IMR-90 (cell line): ENCODE data around the gene MAST1. TPM values are rescaled to one million over a fixed set of nuclear protein-coding genes. Genes with fewer than 3 reads are reported as not detected.
A peak's percentile ranks its signal among the peaks of the same experiment; 100 is the strongest.

Experiments used
- ATAC-seq: fragments of 200-7000 bp; cut with Tn5 transposase; 2 replicates; pipeline ENCODE4 v1.9.1; 2020; ENCODE audit warnings: low read depth, mild to moderate bottlenecking, moderate library complexity
- BruUV-seq: library from RNA; stranded (reverse); fragments of 400-500 nt; replicated peaks from 2 replicates; lab custom pipeline; 2021; lab: Mats Ljungman, UMichigan
- CTCF ChIA-PET: fragments of 300-600 bp; formaldehyde crosslinking; extraction: SDS; loops from one replicate; lab custom pipeline; 2021; ENCODE audit warnings: antibody characterized with exemption; lab: Yijun Ruan, JAX
- POLR2A ChIA-PET: fragments of 300-600 bp; sonication (Branson Sonifier 250); formaldehyde crosslinking; loops from one replicate; lab custom pipeline; 2022; ENCODE audit warnings: antibody characterized with exemption; ENCODE audit not compliant: unreplicated experiment; lab: Charles Lee
- DNase-seq: peaks from one replicate; pipeline ENCODE4 v3.0.0; 2013
- H2AFZ ChIP-seq: replicated peaks from 2 replicates; pipeline ENCODE3; 2013; ENCODE audit warnings: low read length, mild to moderate bottlenecking; ENCODE audit not compliant: poor library complexity
- H2AK5ac ChIP-seq: 2 replicates; pipeline ENCODE4 v1.6.1; 2013; ENCODE audit warnings: low read depth, low read length, inconsistent platforms
- H2AK9ac ChIP-seq: replicated peaks from 2 replicates; pipeline ENCODE3; 2013; ENCODE audit warnings: mild to moderate bottlenecking, low read depth, low read length, moderate library complexity; ENCODE audit not compliant: poor library complexity
- H2BK120ac ChIP-seq: 2 replicates; pipeline ENCODE4 v1.6.1; 2013; ENCODE audit warnings: low read depth, low read length, inconsistent platforms
- H2BK15ac ChIP-seq: 3 replicates; pipeline ENCODE4 v1.6.1; 2013; ENCODE audit warnings: low read depth, low read length, inconsistent platforms
- H2BK20ac ChIP-seq: 2 replicates; pipeline ENCODE4 v1.6.1; 2013; ENCODE audit warnings: low read depth, mild to moderate bottlenecking, inconsistent platforms, low read length, moderate library complexity
- H2BK5ac ChIP-seq: 2 replicates; pipeline ENCODE4 v1.6.1; 2013; ENCODE audit warnings: mild to moderate bottlenecking, low read depth, low read length, inconsistent platforms; ENCODE audit not compliant: poor library complexity, severe bottlenecking
- H3K14ac ChIP-seq: replicated peaks from 2 replicates; pipeline ENCODE4 v1.6.1; 2013; ENCODE audit warnings: low read depth, low read length, inconsistent platforms
- H3K18ac ChIP-seq: 2 replicates; pipeline ENCODE4 v1.6.1; 2013; ENCODE audit warnings: low read depth, low read length, control low read depth
- H3K23ac ChIP-seq: 2 replicates; pipeline ENCODE4 v1.6.1; 2013; ENCODE audit warnings: low read depth, low read length, inconsistent platforms
- H3K27ac ChIP-seq: 2 replicates; pipeline ENCODE4 v1.5.1; 2013; ENCODE audit warnings: mild to moderate bottlenecking, control low read depth, low read length; ENCODE audit not compliant: insufficient read depth
- H3K27me3 ChIP-seq: 2 replicates; pipeline ENCODE4 v1.6.1; 2013; ENCODE audit warnings: low read length; ENCODE audit not compliant: control insufficient read depth, insufficient read depth
- H3K36me3 ChIP-seq: 2 replicates; pipeline ENCODE4 v1.6.1; 2013; ENCODE audit warnings: low read length, mixed read lengths; ENCODE audit not compliant: control insufficient read depth, insufficient read depth
- H3K4ac ChIP-seq: 2 replicates; pipeline ENCODE4 v1.6.1; 2013; ENCODE audit warnings: low read depth, low read length, inconsistent platforms
- H3K4me1 ChIP-seq: 2 replicates; pipeline ENCODE4 v1.6.1; 2013; ENCODE audit warnings: low read length, mixed read lengths; ENCODE audit not compliant: control insufficient read depth, insufficient read depth
- H3K4me2 ChIP-seq: 2 replicates; pipeline ENCODE4 v1.6.1; 2013; ENCODE audit warnings: low read depth, mild to moderate bottlenecking, control low read depth, low read length, moderate library complexity
- H3K4me3 ChIP-seq: 2 replicates; pipeline ENCODE4 v1.5.1; 2013; ENCODE audit warnings: low read depth, mild to moderate bottlenecking, control low read depth, low read length, moderate library complexity; ENCODE audit not compliant: insufficient read depth
- H3K56ac ChIP-seq: 2 replicates; pipeline ENCODE4 v1.6.1; 2013; ENCODE audit warnings: low read length, inconsistent platforms; ENCODE audit not compliant: insufficient read depth; ENCODE audit errors: extremely low read depth
- H3K79me1 ChIP-seq, 2 experiments: 2 replicates each; pipeline ENCODE4 v1.6.1; 2013; ENCODE audit warnings: low read length in 2 of 2, inconsistent platforms in 1 of 2, low read depth in 1 of 2
- H3K9ac ChIP-seq: 2 replicates; pipeline ENCODE4 v1.6.1; 2013; ENCODE audit warnings: low read depth, low read length, control low read depth
- H3K9me1 ChIP-seq: 2 replicates; pipeline ENCODE4 v1.6.1; 2013; ENCODE audit warnings: low read length, inconsistent platforms; ENCODE audit not compliant: insufficient read depth
- H3K9me3 ChIP-seq: 2 replicates; pipeline ENCODE4 v1.6.1; 2013; ENCODE audit warnings: low read length; ENCODE audit not compliant: control insufficient read depth, insufficient read depth
- H4K20me1 ChIP-seq: 2 replicates; pipeline ENCODE4 v1.6.1; 2013; ENCODE audit warnings: low read length, inconsistent platforms; ENCODE audit not compliant: insufficient read depth
- H4K5ac ChIP-seq: 2 replicates; pipeline ENCODE4 v1.6.1; 2013; ENCODE audit warnings: mild to moderate bottlenecking, low read depth, low read length, control low read depth
- H4K8ac ChIP-seq, 2 experiments: 2 replicates each; pipeline ENCODE4 v1.6.1; 2013; ENCODE audit warnings: low read depth in 2 of 2, low read length in 2 of 2, control low read depth in 1 of 2, inconsistent platforms in 1 of 2
- H4K91ac ChIP-seq: 2 replicates; pipeline ENCODE4 v1.6.1; 2013; ENCODE audit warnings: low read depth, low read length, inconsistent platforms; ENCODE audit not compliant: insufficient read depth
- CHD1 ChIP-seq: IDR thresholded peaks from 2 replicates; pipeline ENCODE4 v1.6.1; 2012; ENCODE audit warnings: low read depth, low read length, improper control_type of control experiment
- FOS ChIP-seq: fragments of 150-350 bp; IDR thresholded peaks from 2 replicates; pipeline ENCODE4 v1.6.1; 2016; ENCODE audit warnings: low read depth, low read length
- NFE2L2 ChIP-seq: fragments of 150-350 bp; IDR thresholded peaks from 2 replicates; pipeline ENCODE4 v1.6.1; 2016; ENCODE audit warnings: low read depth, mild to moderate bottlenecking, low read length
- POLR2A ChIP-seq: IDR thresholded peaks from 2 replicates; pipeline ENCODE4 v1.6.1; 2012; ENCODE audit warnings: mild to moderate bottlenecking, low read depth, low read length
- RAD21 ChIP-seq: IDR thresholded peaks from 2 replicates; pipeline ENCODE4 v1.6.1; 2012; ENCODE audit warnings: low read length, improper control_type of control experiment
- SMC3 ChIP-seq: fragments of 150-350 bp; IDR thresholded peaks from 2 replicates; pipeline ENCODE4 v1.6.1; 2016; ENCODE audit warnings: low read depth, mild to moderate bottlenecking, antibody characterized with exemption, low read length, moderate library complexity
- whole genome bisulfite sequencing, 2 experiments: methylation state at CpG; one replicate each; pipeline versions ENCODE4 v1.1.5 to v1.1.7; 2013; ENCODE audit warnings: missing lambda C conversion rate in 2 of 2; ENCODE audit not compliant: insufficient read length in 1 of 2; ENCODE audit errors: extremely low coverage in 2 of 2; 5-methylcytosine and 5-hydroxymethylcytosine counted together
- dilution Hi-C: fragments of 300-500 bp; cut with HindIII; formaldehyde crosslinking; loops from one replicate; pipeline ENCODE4 v1.14.3; 2018; ENCODE audit warnings: low sequenced_read_pairs; ENCODE audit not compliant: unreplicated experiment
- in situ Hi-C: fragments of 300-500 bp; cut with MboI; formaldehyde crosslinking; loops from 3 replicates; pipeline ENCODE4 v1.14.3; 2019; ENCODE audit warnings: low sequenced_read_pairs, inconsistent platforms, mixed read lengths
- intact Hi-C: fragments of 100-400 bp; cut with micrococcal nuclease; formaldehyde crosslinking; loops from 2 replicates; pipeline ENCODE4 v1.10.0; 2022
- polyA plus RNA-seq, 3 experiments: library from polyadenylated mRNA; depleted of rRNA; stranded (reverse); fragments of >200 nt; gene quantifications; 2 replicates each; pipeline ENCODE4 v1.2.3, GENCODE V29; 2012; ENCODE audit warnings: low replicate concordance in 1 of 3
- total RNA-seq: library from RNA; depleted of rRNA; stranded (reverse); fragments of >200 nt; gene quantifications from 2 replicates; pipeline ENCODE4 v1.2.3, GENCODE V29; 2012

MAST1 gene
- total and polyA plus RNA-seq, 2 of the 4 experiments (the other 2 are of a cell fraction): 0.56 to 1.1 TPM

- no peak overlapping the region for H2AK9ac ChIP-seq
- H2BK15ac ChIP-seq: no peak overlapping the region
- no peak overlapping the region for H4K5ac ChIP-seq
- H3K4me2 ChIP-seq: no peak overlapping the region
- H2BK5ac ChIP-seq: no peak overlapping the region
- in situ Hi-C loops (loop anchor here (5.0 kb wide), 1 partner anchor 67 kb away; no protein-coding TSS in a partner anchor), intact Hi-C loops (no loop called here), dilution Hi-C loops (no loop called here)
- H3K27me3 ChIP-seq: peaks cover 65% of the 10 kb centered on the region
- no peak overlapping the region for H3K4me3 ChIP-seq
- no peak overlapping the region for H4K8ac ChIP-seq
- no peak for TF ChIP-seq POLR2A
- no peak for TF ChIP-seq NFE2L2
- no peak for TF ChIP-seq SMC3
- TF ChIP-seq RAD21: no peak
- no peak for TF ChIP-seq FOS
- TF ChIP-seq CHD1: no peak
- no CpG with 5 or more reads among the region's 21 CpGs for WGBS, 2 experiments
- H4K91ac ChIP-seq: no peak overlapping the region
- H3K4me1 ChIP-seq: peaks cover 4% of the 10 kb centered on the region; the same call in 1 of the 2 replicates
- H2AK5ac ChIP-seq: no peak overlapping the region
- H3K14ac ChIP-seq: no peak overlapping the region
- peaks cover 11% of the 10 kb centered on the region for H4K20me1 ChIP-seq
- H3K23ac ChIP-seq: peak overlapping the region; percentile 5; the same call in 1 of the 2 replicates
- peaks cover 8% of the 10 kb centered on the region; the same call in 1 of the 2 replicates for H3K9me1 ChIP-seq
- no TSS peak for BruUV-seq
- no peak overlapping the region for H3K18ac ChIP-seq
- no peaks in the 10 kb centered on the region for H3K36me3 ChIP-seq
- no peak overlapping the region for H2BK20ac ChIP-seq
- H2AFZ ChIP-seq: no peak overlapping the region
- ChIA-PET CTCF (interaction anchor here (0.6 kb wide), 1 partner anchor 82 kb away, joined by 4 read pairs; no protein-coding TSS in a partner anchor), POLR2A (no interaction called here)
- H2BK120ac ChIP-seq: no peak overlapping the region
- no peaks in the 10 kb centered on the region; the same call in 1 of the 2 replicates for H3K9me3 ChIP-seq
- no peak overlapping the region for H3K9ac ChIP-seq
- DNase-seq (no peak), ATAC-seq (no peak)
- no peaks in the 10 kb centered on the region for H3K79me1 ChIP-seq
- no peak overlapping the region for H3K56ac ChIP-seq
- H3K4ac ChIP-seq: no peak overlapping the region
- no peak overlapping the region for H3K27ac ChIP-seq
Observed at GRCh38 chr19:12838886-12839756, 806 bp downstream of the MAST1 start.
